SU-DHL-6 (cell line): ENCODE data around the gene IQCN.
A peak's percentile ranks its signal among the peaks of the same experiment; 100 is the strongest.

Experiments
- CTCF ChIP-seq: fragments of 200-600 bp; sonication (generic); IDR thresholded peaks from one replicate; pipeline ENCODE4 v1.5.1; 2017; ENCODE audit warnings: antibody characterized with exemption, mild to moderate bottlenecking, low read length, moderate library complexity; ENCODE audit not compliant: insufficient read depth, poor library complexity, severe bottlenecking
- EZH2phosphoT487 ChIP-seq: fragments of 200-600 bp; sonication (generic), shearing (Covaris generic); conservative IDR thresholded peaks from 2 replicates; pipeline ENCODE4 v1.6.1; 2018; ENCODE audit warnings: mild to moderate bottlenecking, antibody characterized with exemption, low read length, moderate library complexity, mixed read lengths

DNA sequence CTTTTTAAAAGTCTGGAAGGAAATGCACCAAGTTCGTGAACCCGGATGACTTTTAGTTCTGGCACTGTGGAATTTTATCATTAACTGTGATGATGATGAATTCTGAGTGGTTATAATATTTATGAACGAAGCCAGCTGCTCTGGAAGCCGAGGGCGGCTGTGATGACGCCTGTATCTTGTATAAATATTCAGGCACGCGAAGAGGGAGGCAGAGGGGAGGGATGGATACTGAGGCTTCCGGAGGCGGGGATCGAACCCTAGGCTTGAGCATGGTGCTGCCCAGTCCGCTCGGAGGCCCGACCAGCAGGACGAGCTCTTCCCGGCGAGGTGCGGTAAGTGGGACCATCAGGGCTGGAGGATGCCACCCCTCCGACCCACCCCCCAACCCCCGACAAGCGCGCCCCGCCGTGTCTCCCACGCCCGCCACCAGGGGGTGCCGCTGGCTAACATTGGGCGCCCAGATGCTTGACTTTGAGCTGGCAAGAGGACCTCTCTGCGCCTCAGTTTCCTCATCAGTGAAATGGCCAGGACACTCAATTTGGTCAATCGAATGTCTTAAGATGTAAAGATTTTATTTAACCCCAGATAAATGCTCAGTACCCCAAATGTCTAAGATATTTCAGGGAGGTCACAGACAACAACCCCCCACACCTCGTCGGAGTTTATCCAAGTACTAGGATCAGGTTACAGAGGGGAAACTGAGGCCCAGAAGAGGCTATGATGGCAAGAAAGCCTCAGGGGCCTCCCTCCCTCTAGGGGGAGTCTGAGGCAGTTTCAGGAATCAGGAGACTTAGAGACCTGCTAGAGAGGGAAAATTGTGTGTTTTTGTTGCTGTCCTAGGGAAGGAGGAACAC lies 65.9 kb downstream of the IQCN start:
- TF ChIP-seq CTCF (peak; percentile 63), EZH2phosphoT487 (no peak)
